Astrocyte (in vitro differentiated cells and primary cell): Measurements from ENCODE around the gene CLIP2. TPM values are rescaled to one million over a fixed set of nuclear protein-coding genes. Genes with fewer than 3 reads are reported as not detected.
A peak's percentile ranks its signal among the peaks of the same experiment; 100 is the strongest.
"Not testable (repeated sequence)": the region's sequence is repeated elsewhere in the genome, so short reads cannot be mapped to it uniquely, and the experiment has no call there.

ENCODE experiments used
- DNase-seq: peaks from one replicate; pipeline ENCODE4 v3.0.0-alpha.2; 2010; ENCODE audit warnings: low read depth
- FAIRE-seq: peaks from 2 replicates; lab custom pipeline; 2011; peaks lifted over from hg19 to GRCh38; lab: Jason Lieb, UNC
- H2AFZ ChIP-seq: 2 replicates; pipeline ENCODE4 v1.6.0; 2012; ENCODE audit warnings: low read depth, low read length, inconsistent platforms
- H3K27ac ChIP-seq: 2 replicates; pipeline ENCODE4 v1.5.1; 2011; ENCODE audit warnings: low read depth, low read length, inconsistent platforms
- H3K27me3 ChIP-seq: 2 replicates; pipeline ENCODE4 v1.6.0; 2011; ENCODE audit warnings: low read length, inconsistent platforms; ENCODE audit not compliant: insufficient read depth
- H3K36me3 ChIP-seq: 2 replicates; pipeline ENCODE4 v1.5.1; 2011; ENCODE audit warnings: low read length, inconsistent platforms; ENCODE audit not compliant: insufficient read depth
- H3K4me1 ChIP-seq: 2 replicates; pipeline ENCODE4 v1.5.1; 2011; ENCODE audit warnings: low read length, inconsistent platforms; ENCODE audit not compliant: insufficient read depth
- H3K4me2 ChIP-seq: 2 replicates; pipeline ENCODE4 v1.6.0; 2012; ENCODE audit warnings: low read length, inconsistent platforms
- H3K4me3 ChIP-seq: 2 replicates; pipeline ENCODE4 v1.5.1; 2011; ENCODE audit warnings: low read depth, mild to moderate bottlenecking, low read length, inconsistent platforms; ENCODE audit not compliant: insufficient read depth
- H3K79me2 ChIP-seq: 2 replicates; pipeline ENCODE4 v1.6.0; 2012; ENCODE audit warnings: mild to moderate bottlenecking, low read length, inconsistent platforms; ENCODE audit not compliant: insufficient read depth
- H3K9ac ChIP-seq: 2 replicates; pipeline ENCODE4 v1.6.0; 2012; ENCODE audit warnings: mild to moderate bottlenecking, low read length, inconsistent platforms
- H3K9me3 ChIP-seq: 2 replicates; pipeline ENCODE4 v1.5.1; 2012; ENCODE audit warnings: low read depth, mild to moderate bottlenecking, low read length, inconsistent platforms; ENCODE audit not compliant: insufficient read depth
- H4K20me1 ChIP-seq: 2 replicates; pipeline ENCODE4 v1.6.0; 2012; ENCODE audit warnings: low read length, inconsistent platforms; ENCODE audit not compliant: insufficient read depth
- H3K27ac Mint-ChIP-seq: one replicate; pipeline ENCODE4 v1.8.0; 2021; ENCODE audit warnings: mild to moderate bottlenecking, mixed read lengths; ENCODE audit not compliant: unreplicated experiment
- H3K27me3 Mint-ChIP-seq: one replicate; pipeline ENCODE4 v1.8.0; 2021; ENCODE audit warnings: low read depth, mixed read lengths; ENCODE audit not compliant: unreplicated experiment
- H3K36me3 Mint-ChIP-seq: one replicate; pipeline ENCODE4 v1.8.0; 2021; ENCODE audit warnings: low read depth, mixed read lengths; ENCODE audit not compliant: unreplicated experiment
- H3K4me1 Mint-ChIP-seq: one replicate; pipeline ENCODE4 v1.8.0; 2021; ENCODE audit warnings: low read depth, mixed read lengths; ENCODE audit not compliant: unreplicated experiment
- H3K4me3 Mint-ChIP-seq: one replicate; pipeline ENCODE4 v1.8.0; 2021; ENCODE audit warnings: mild to moderate bottlenecking, moderate library complexity, mixed read lengths; ENCODE audit not compliant: unreplicated experiment
- H3K9me3 Mint-ChIP-seq: one replicate; pipeline ENCODE4 v1.8.0; 2021; ENCODE audit warnings: mild to moderate bottlenecking, mixed read lengths; ENCODE audit not compliant: unreplicated experiment
- EZH2 ChIP-seq: IDR thresholded peaks from 2 replicates; pipeline ENCODE4 v1.6.1; 2012; ENCODE audit warnings: mild to moderate bottlenecking, low read length, inconsistent platforms; ENCODE audit not compliant: insufficient read depth
- total RNA-seq: library from RNA; stranded (reverse); gene quantifications from 2 replicates; pipeline ENCODE4 v1.2.1, GENCODE V29; 2021
- TF ChIP-seq, protein P1 (sequence below): IDR thresholded peaks from 2 replicates; pipeline ENCODE4 v1.5.1; 2011; ENCODE audit warnings: low read depth, mild to moderate bottlenecking, inconsistent platforms, low read length, moderate library complexity; ENCODE audit not compliant: insufficient read depth

The CLIP2 gene
- total RNA-seq, 1 donor from 2014 or later: 31.4 TPM

DNA sequence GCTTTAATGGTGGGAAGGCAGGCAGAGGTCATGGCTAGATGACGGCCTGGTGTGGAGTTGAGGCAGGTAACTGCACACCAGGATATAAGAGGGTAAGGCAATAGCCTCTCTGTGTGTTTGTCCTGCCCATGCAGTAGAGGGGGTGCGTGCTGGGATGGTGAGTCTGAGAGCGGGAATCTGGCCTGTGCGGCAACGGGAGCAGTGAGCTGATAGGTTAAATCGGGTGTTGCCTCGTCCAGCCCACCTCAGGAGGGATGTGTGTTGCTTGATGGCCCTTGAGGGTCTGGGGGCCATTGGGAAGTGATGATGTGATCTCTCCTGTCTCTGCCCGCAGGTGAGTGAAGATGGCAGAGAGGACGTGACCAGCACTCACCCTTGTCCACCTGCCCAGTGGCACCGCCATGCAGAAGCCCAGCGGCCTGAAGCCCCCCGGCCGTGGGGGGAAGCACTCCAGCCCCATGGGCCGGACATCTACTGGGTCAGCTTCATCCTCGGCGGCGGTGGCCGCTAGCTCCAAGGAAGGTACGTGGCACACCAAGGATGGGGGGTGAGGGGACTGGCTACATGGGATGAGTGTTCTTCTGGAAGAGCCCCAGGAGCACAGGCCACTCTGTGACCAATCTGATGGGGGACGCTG is 28.1 kb downstream of the CLIP2 start:
- Histone ChIP-seq H3K4me1 (peaks cover 2% of the 10 kb centered on the region), H4K20me1 (peaks cover 48% of the 10 kb centered on the region), H3K79me2 (peaks cover 18% of the 10 kb centered on the region), H3K9ac (no peak overlapping the region), H3K9me3 (no peaks in the 10 kb centered on the region), H3K4me3 (no peak overlapping the region), H2AFZ (no peak overlapping the region), H3K27me3 (no peaks in the 10 kb centered on the region), H3K36me3 (no peaks in the 10 kb centered on the region), H3K27ac (no peak overlapping the region), H3K4me2 (no peak overlapping the region)
- DNase-seq: no peak
- Mint-ChIP-seq H3K9me3 (peaks cover 1% of the 10 kb centered on the region), H3K4me1 (peaks cover 5% of the 10 kb centered on the region), H3K27ac (no peak overlapping the region), H3K4me3 (no peak overlapping the region), H3K27me3 (no peaks in the 10 kb centered on the region), H3K36me3 (peaks cover 21% of the 10 kb centered on the region)
- TF ChIP-seq EZH2: no peak
- TF ChIP-seq, protein P1, sequence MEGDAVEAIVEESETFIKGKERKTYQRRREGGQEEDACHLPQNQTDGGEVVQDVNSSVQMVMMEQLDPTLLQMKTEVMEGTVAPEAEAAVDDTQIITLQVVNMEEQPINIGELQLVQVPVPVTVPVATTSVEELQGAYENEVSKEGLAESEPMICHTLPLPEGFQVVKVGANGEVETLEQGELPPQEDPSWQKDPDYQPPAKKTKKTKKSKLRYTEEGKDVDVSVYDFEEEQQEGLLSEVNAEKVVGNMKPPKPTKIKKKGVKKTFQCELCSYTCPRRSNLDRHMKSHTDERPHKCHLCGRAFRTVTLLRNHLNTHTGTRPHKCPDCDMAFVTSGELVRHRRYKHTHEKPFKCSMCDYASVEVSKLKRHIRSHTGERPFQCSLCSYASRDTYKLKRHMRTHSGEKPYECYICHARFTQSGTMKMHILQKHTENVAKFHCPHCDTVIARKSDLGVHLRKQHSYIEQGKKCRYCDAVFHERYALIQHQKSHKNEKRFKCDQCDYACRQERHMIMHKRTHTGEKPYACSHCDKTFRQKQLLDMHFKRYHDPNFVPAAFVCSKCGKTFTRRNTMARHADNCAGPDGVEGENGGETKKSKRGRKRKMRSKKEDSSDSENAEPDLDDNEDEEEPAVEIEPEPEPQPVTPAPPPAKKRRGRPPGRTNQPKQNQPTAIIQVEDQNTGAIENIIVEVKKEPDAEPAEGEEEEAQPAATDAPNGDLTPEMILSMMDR: no peak
- no peak for FAIRE-seq

DNA sequence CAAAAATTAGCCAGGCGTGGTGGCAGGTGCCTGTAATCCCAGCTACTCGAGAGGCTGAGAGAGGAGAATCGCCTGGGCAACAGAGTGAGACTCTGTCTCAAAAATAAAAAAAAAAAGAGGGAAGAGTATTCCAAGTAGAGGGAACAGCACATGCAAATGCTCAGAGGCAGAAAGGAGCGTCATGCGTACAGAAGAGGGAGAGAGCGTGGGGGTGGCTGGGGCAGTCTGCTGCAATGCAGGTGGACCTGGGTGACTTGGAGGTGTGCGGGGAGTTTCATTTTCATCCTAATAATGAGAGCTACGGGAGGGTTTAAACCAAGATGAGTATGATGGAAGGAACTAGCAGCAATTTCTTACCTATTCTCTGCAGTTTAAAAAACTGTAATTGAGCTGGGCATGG is 28.8 kb downstream of the CLIP2 start:
- Histone ChIP-seq H3K4me2 (no peak overlapping the region), H3K79me2 (peaks cover 11% of the 10 kb centered on the region), H4K20me1 (peaks cover 40% of the 10 kb centered on the region), H3K4me3 (no peak overlapping the region), H3K9me3 (no peaks in the 10 kb centered on the region), H3K4me1 (peaks cover 2% of the 10 kb centered on the region), H3K9ac (no peak overlapping the region), H3K36me3 (no peaks in the 10 kb centered on the region), H3K27me3 (no peaks in the 10 kb centered on the region), H3K27ac (no peak overlapping the region), H2AFZ (no peak overlapping the region)
- Mint-ChIP-seq H3K27me3 (no peaks in the 10 kb centered on the region), H3K9me3 (peaks cover 1% of the 10 kb centered on the region), H3K4me1 (peaks cover 5% of the 10 kb centered on the region), H3K4me3 (no peak overlapping the region), H3K36me3 (peaks cover 21% of the 10 kb centered on the region), H3K27ac (peak overlapping the region; percentile 63)
- DNase-seq: no peak
- FAIRE-seq: no peak
- no peak for TF ChIP-seq EZH2
- TF ChIP-seq, protein P1: no peak

DNA sequence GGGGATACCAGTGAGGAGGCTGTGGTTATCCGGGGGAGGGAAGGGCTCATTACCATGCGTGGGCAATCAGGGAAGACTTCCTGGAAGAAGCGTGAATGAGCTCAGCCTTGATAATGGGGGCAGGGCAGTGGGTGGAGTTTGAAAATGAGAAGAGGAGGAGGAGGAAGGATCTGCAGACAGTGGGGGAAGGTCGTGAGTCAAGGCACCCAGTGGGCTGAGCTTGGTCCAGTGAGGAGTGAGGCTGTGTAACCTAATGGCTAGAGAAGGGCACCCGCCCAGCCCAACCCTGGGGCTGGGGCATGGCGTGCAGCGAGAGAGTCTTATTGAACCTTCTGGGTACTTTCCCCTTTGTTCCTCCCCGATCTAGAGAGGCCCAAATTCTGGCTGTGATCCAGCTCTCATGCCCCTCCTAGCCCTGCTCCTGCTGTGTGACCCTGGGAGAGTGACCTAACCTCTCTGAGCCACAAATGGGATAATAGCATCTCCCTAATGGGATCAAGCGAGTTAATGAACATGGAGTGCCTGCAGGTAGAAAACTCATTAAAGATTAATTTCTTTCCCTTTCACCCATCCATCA is 31.5 kb downstream of the CLIP2 start:
- Histone ChIP-seq H3K27ac (no peak overlapping the region), H3K27me3 (no peaks in the 10 kb centered on the region), H3K36me3 (no peaks in the 10 kb centered on the region), H3K4me2 (no peak overlapping the region), H3K4me1 (no peaks in the 10 kb centered on the region), H3K9ac (no peak overlapping the region), H3K79me2 (peaks cover 11% of the 10 kb centered on the region), H3K4me3 (no peak overlapping the region), H2AFZ (no peak overlapping the region), H3K9me3 (no peaks in the 10 kb centered on the region), H4K20me1 (peaks cover 43% of the 10 kb centered on the region)
- Mint-ChIP-seq H3K36me3 (peaks cover 22% of the 10 kb centered on the region), H3K27ac (no peak overlapping the region), H3K4me1 (peaks cover 5% of the 10 kb centered on the region), H3K4me3 (no peak overlapping the region), H3K9me3 (peaks cover 1% of the 10 kb centered on the region), H3K27me3 (no peaks in the 10 kb centered on the region)
- FAIRE-seq (no peak), DNase-seq (no peak)
- TF ChIP-seq, protein P1: no peak
- no peak for TF ChIP-seq EZH2

DNA sequence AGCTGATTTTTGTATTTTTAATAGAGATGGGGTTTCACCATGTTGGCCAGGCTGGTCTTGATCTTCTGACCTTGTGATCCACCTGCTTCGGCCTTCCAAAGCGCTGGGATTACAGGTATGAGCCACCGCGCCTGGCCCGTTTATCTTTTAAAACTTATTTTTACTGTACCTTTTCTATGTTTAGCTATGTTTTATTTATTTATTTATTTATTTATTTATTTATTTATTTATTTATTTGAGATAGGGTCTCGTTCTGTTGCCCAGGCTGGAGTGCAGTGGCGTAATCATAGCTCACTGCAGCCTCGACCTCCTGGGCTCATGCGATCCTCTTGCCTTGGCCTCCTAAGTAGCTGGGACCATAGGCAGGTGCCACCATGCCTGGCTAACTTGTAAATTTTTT is 33.7 kb downstream of the CLIP2 start:
- H3K4me1 ChIP-seq, DNase-seq, H3K4me3 ChIP-seq, H3K27ac ChIP-seq, H3K9me3 ChIP-seq, H3K27ac Mint-ChIP-seq, H3K4me1 Mint-ChIP-seq, H3K36me3 ChIP-seq, H2AFZ ChIP-seq, H3K4me3 Mint-ChIP-seq, H3K79me2 ChIP-seq, H3K9ac ChIP-seq, H3K27me3 Mint-ChIP-seq, FAIRE-seq, H3K9me3 Mint-ChIP-seq, H3K27me3 ChIP-seq, H3K4me2 ChIP-seq: not testable (repeated sequence)
- H4K20me1 ChIP-seq: peaks cover 38% of the 10 kb centered on the region
- peaks cover 19% of the 10 kb centered on the region for H3K36me3 Mint-ChIP-seq
